SK-N-SH (cell line): ENCODE measurements around the gene INTS6. TPM values are rescaled to one million over a fixed set of nuclear protein-coding genes. Genes with fewer than 3 reads are reported as not detected.

Source experiments
- CTCF ChIA-PET: fragments of 300-600, 350-600 bp; formaldehyde crosslinking; extraction: SDS; loops from one replicate; lab custom pipeline; 2021; lab: Yijun Ruan, JAX
- POLR2A ChIA-PET: fragments of 350-600 bp; sonication (Branson Sonifier 250); formaldehyde crosslinking; extraction: SDS; loops from one replicate; lab custom pipeline; 2020; ENCODE audit warnings: antibody characterized with exemption, inconsistent platforms; lab: Yijun Ruan, JAX
- DNase-seq: peaks from one replicate; pipeline ENCODE4 v3.0.0; 2012
- H2AFZ ChIP-seq: fragments of 200-600 bp; sonication (generic); 2 replicates; pipeline ENCODE4 v1.8.1; 2016; ENCODE audit warnings: antibody characterized with exemption, mild to moderate bottlenecking, low read depth
- H3F3A ChIP-seq: fragments of 200-600 bp; sonication (generic); replicated peaks from 2 replicates; pipeline ENCODE3; 2016; ENCODE audit warnings: antibody characterized with exemption, mild to moderate bottlenecking; ENCODE audit not compliant: insufficient read depth
- H3K27ac ChIP-seq, 2 experiments: fragments of 200-500 bp in 1 of 2; fragments of 200-600 bp in 1 of 2; sonication (Bioruptor generic) in 1 of 2; sonication (generic), shearing (Covaris generic) in 1 of 2; 2 replicates each; pipeline versions ENCODE4 v1.5.1 to v1.6.1; 2014 to 2016; ENCODE audit warnings: low read depth in 2 of 2, inconsistent platforms in 1 of 2, low read length in 1 of 2, mild to moderate bottlenecking in 1 of 2, mixed read lengths in 1 of 2
- H3K27me3 ChIP-seq: fragments of 200-600 bp; sonication (generic), shearing (Covaris generic); 2 replicates; pipeline ENCODE4 v1.6.1; 2016; ENCODE audit warnings: mixed run types; ENCODE audit not compliant: insufficient read depth
- H3K36me3 ChIP-seq, 2 experiments: fragments of 200-500 bp in 1 of 2; fragments of 200-600 bp in 1 of 2; sonication (Bioruptor generic) in 1 of 2; sonication (generic) in 1 of 2; replicated peaks in 1 of 2; 2 replicates each; pipeline versions ENCODE3 to v1.5.1; 2014 to 2016; ENCODE audit warnings: low read length in 1 of 2, mild to moderate bottlenecking in 1 of 2; ENCODE audit not compliant: insufficient read depth in 2 of 2, control insufficient read depth in 1 of 2
- H3K4me1 ChIP-seq, 2 experiments: fragments of 200-500 bp in 1 of 2; fragments of 200-600 bp in 1 of 2; sonication (Bioruptor generic) in 1 of 2; sonication (generic), shearing (Covaris generic) in 1 of 2; 2 replicates each; pipeline versions ENCODE4 v1.5.1 to v1.6.1; 2014 to 2016; ENCODE audit warnings: low read depth in 1 of 2, low read length in 1 of 2, mixed run types in 1 of 2; ENCODE audit not compliant: insufficient read depth in 2 of 2, control insufficient read depth in 1 of 2
- H3K4me2 ChIP-seq: fragments of 200-600 bp; sonication (generic), shearing (Covaris generic); 2 replicates; pipeline ENCODE4 v1.6.1; 2017; ENCODE audit warnings: mixed run types
- H3K4me3 ChIP-seq, 2 experiments: fragments of 200-500 bp in 1 of 2; fragments of 200-600 bp in 1 of 2; sonication (Bioruptor generic) in 1 of 2; sonication (generic), shearing (Covaris generic) in 1 of 2; 2 replicates each; pipeline versions ENCODE4 v1.5.1 to v1.8.1; 2014 to 2016; ENCODE audit warnings: low read depth in 2 of 2, inconsistent platforms in 1 of 2, low read length in 1 of 2, mild to moderate bottlenecking in 1 of 2, mixed read lengths in 1 of 2, moderate library complexity in 1 of 2
- H3K79me2 ChIP-seq: fragments of 200-600 bp; sonication (generic); 2 replicates; pipeline ENCODE4 v1.8.1; 2017; ENCODE audit warnings: mild to moderate bottlenecking; ENCODE audit not compliant: insufficient read depth
- H3K9ac ChIP-seq: fragments of 200-600 bp; sonication (generic); 2 replicates; pipeline ENCODE4 v1.6.1; 2017; ENCODE audit warnings: mixed run types
- H3K9me2 ChIP-seq: fragments of 200-600 bp; sonication (generic); 2 replicates; pipeline ENCODE4 v1.6.1; 2017; ENCODE audit warnings: mixed run types
- H3K9me3 ChIP-seq: fragments of 200-600 bp; sonication (generic); 2 replicates; pipeline ENCODE4 v1.6.1; 2017; ENCODE audit warnings: mixed run types, mild to moderate bottlenecking, moderate library complexity
- H4K20me1 ChIP-seq: fragments of 200-600 bp; sonication (generic); 2 replicates; pipeline ENCODE4 v1.6.1; 2017; ENCODE audit warnings: mild to moderate bottlenecking, mixed run types; ENCODE audit not compliant: insufficient read depth
- EP300 ChIP-seq, 2 experiments: IDR thresholded peaks; 2 replicates each; pipeline versions ENCODE4 v1.4.0 to v1.6.1; 2012; ENCODE audit warnings: borderline replicate concordance in 1 of 2, low read depth in 1 of 2, low read length in 1 of 2
- EZH2phosphoT487 ChIP-seq: fragments of 200-600 bp; sonication (generic); IDR thresholded peaks from 2 replicates; pipeline ENCODE4 v1.6.1; 2017; ENCODE audit warnings: low read depth, mixed run types, mild to moderate bottlenecking, antibody characterized with exemption, moderate library complexity, borderline replicate concordance
- MEF2A ChIP-seq: IDR thresholded peaks from 2 replicates; pipeline ENCODE4 v1.4.0; 2012; ENCODE audit warnings: low read depth, borderline replicate concordance
- NFIC ChIP-seq: IDR thresholded peaks from 2 replicates; pipeline ENCODE4 v1.4.0; 2012; ENCODE audit warnings: borderline replicate concordance
- PBX3 ChIP-seq: IDR thresholded peaks from 2 replicates; pipeline ENCODE4; 2012
- POLR2AphosphoS5 ChIP-seq: IDR thresholded peaks from 2 replicates; pipeline ENCODE4 v1.6.1; 2012; ENCODE audit warnings: low read depth, low read length
- RAD21 ChIP-seq: IDR thresholded peaks from 2 replicates; pipeline ENCODE4 v1.6.1; 2012; ENCODE audit warnings: mild to moderate bottlenecking, low read length
- RFX5 ChIP-seq: IDR thresholded peaks from 2 replicates; pipeline ENCODE4 v1.6.1; 2012; ENCODE audit warnings: mild to moderate bottlenecking, improper control_type of control experiment, low read length
- RXRA ChIP-seq: IDR thresholded peaks from 2 replicates; pipeline ENCODE4 v1.4.0; 2012; ENCODE audit warnings: low read depth, mild to moderate bottlenecking, borderline replicate concordance
- TCF12 ChIP-seq: IDR thresholded peaks from 2 replicates; pipeline ENCODE4 v1.4.0; 2012
- TEAD4 ChIP-seq: IDR thresholded peaks from 2 replicates; pipeline ENCODE4 v1.4.0; 2012; ENCODE audit warnings: mild to moderate bottlenecking, borderline replicate concordance; ENCODE audit not compliant: insufficient read depth
- WGBS: methylation state at CpG from one replicate; pipeline ENCODE4 v1.1.6; 2017; ENCODE audit warnings: low lambda C conversion rate; 5-methylcytosine and 5-hydroxymethylcytosine counted together
- polyA plus RNA-seq, 3 experiments: library from polyadenylated mRNA; depleted of rRNA; stranded (reverse); fragments of >200 nt; gene quantifications; 2 replicates each; pipeline ENCODE4 v1.2.3, GENCODE V29; 2012
- TF ChIP-seq, protein P1 (sequence below): fragments of 150-350 bp; IDR thresholded peaks from 2 replicates; pipeline ENCODE4 v1.6.1; 2016; ENCODE audit warnings: mild to moderate bottlenecking, low read depth, low read length
- TF ChIP-seq, protein P2 (sequence below): IDR thresholded peaks from 2 replicates; pipeline ENCODE4 v1.4.0; 2012; ENCODE audit warnings: low read depth
- TF ChIP-seq, protein P3 (sequence below): IDR thresholded peaks from 2 replicates; pipeline ENCODE4 v1.4.0; 2012; ENCODE audit warnings: low read depth, borderline replicate concordance

INTS6 gene
- polyA plus RNA-seq, 1 of the 3 experiments (the other 2 are of a cell fraction) = 7.7 TPM

GRCh38 chr13:51322826-51323225 lies 130.0 kb downstream of the INTS6 start:
- CTCF ChIA-PET = interaction anchor here (1.0 to 3.2 kb wide), 2 partner anchors 35 to 36 kb away, joined by 4 to 11 read pairs; no protein-coding TSS in a partner anchor
- H3K36me3 ChIP-seq = no peaks in the 10 kb centered on the region
- POLR2A ChIA-PET = no interaction called here
- 76% methylated on average over 3 of the region's 3 CpGs for WGBS
- H2AFZ ChIP-seq = no peak overlapping the region
- H3K79me2 ChIP-seq = no peaks in the 10 kb centered on the region
- H3K27me3 ChIP-seq = no peaks in the 10 kb centered on the region
- no peaks in the 10 kb centered on the region for H3K9me2 ChIP-seq
- H3K4me3 ChIP-seq = no peak overlapping the region
- H3K9me3 ChIP-seq = no peaks in the 10 kb centered on the region
- no peaks in the 10 kb centered on the region for H3K4me1 ChIP-seq
- no peak for DNase-seq
- H3K4me2 ChIP-seq = no peak overlapping the region
- peaks cover 2% of the 10 kb centered on the region for H3F3A ChIP-seq
- no peak for TF ChIP-seq RFX5
- H3K27ac ChIP-seq = no peak overlapping the region
- H3K9ac ChIP-seq = no peak overlapping the region
- no peaks in the 10 kb centered on the region for H4K20me1 ChIP-seq

DNA sequence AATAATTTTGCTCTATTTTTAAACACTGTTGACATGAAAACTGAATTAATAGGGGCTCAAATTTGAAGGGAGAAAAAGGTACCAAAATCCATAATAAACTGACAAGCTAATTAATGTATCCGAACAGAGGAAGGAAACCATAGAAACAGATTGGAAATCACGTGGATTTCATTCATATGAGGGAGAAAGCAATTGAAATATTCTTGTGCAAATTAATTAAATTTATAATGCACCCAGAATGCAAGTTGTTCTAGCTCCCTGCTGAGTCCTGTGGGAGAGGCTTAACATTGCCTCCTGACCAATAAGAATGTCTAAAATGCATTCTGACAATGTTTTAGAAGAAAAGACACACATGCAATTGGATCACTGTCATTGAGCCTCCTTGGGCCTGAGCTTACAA lies 131.0 kb downstream of the INTS6 start:
- H3K9me3 ChIP-seq = no peaks in the 10 kb centered on the region
- H3K27ac ChIP-seq = no peak overlapping the region
- no peak overlapping the region for H3K4me2 ChIP-seq
- H3K27me3 ChIP-seq = no peaks in the 10 kb centered on the region
- no peak for DNase-seq
- TF ChIP-seq MEF2A (no peak), RAD21 (no peak), POLR2AphosphoS5 (no peak), EP300 (IDR thresholded peaks at IDR 0.05; ENCODE audit: borderline replicate concordance in 1 of 2, low read depth in 1 of 2, low read length in 1 of 2) (no peak), TCF12 (no peak), NFIC (no peak), RXRA (no peak), PBX3 (no peak), TEAD4 (no peak), EZH2phosphoT487 (no peak)
- TF ChIP-seq, protein P1, sequence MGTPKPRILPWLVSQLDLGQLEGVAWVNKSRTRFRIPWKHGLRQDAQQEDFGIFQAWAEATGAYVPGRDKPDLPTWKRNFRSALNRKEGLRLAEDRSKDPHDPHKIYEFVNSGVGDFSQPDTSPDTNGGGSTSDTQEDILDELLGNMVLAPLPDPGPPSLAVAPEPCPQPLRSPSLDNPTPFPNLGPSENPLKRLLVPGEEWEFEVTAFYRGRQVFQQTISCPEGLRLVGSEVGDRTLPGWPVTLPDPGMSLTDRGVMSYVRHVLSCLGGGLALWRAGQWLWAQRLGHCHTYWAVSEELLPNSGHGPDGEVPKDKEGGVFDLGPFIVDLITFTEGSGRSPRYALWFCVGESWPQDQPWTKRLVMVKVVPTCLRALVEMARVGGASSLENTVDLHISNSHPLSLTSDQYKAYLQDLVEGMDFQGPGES = no peak
- TF ChIP-seq, protein P2, sequence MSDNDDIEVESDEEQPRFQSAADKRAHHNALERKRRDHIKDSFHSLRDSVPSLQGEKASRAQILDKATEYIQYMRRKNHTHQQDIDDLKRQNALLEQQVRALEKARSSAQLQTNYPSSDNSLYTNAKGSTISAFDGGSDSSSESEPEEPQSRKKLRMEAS = no peak
- TF ChIP-seq, protein P3, sequence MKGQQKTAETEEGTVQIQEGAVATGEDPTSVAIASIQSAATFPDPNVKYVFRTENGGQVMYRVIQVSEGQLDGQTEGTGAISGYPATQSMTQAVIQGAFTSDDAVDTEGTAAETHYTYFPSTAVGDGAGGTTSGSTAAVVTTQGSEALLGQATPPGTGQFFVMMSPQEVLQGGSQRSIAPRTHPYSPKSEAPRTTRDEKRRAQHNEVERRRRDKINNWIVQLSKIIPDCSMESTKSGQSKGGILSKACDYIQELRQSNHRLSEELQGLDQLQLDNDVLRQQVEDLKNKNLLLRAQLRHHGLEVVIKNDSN = no peak
- H3K4me1 ChIP-seq = no peaks in the 10 kb centered on the region
- no peak overlapping the region for H3K4me3 ChIP-seq
- CTCF ChIA-PET = interaction anchor here (0.9 to 3.2 kb wide), 4 partner anchors 8 to 196 kb away, joined by 3 to 11 read pairs (median 4); no protein-coding TSS in a partner anchor
- POLR2A ChIA-PET = no interaction called here
- H4K20me1 ChIP-seq = no peaks in the 10 kb centered on the region
- no peaks in the 10 kb centered on the region for H3K9me2 ChIP-seq
- no peaks in the 10 kb centered on the region for H3K36me3 ChIP-seq
- H3K9ac ChIP-seq = no peak overlapping the region
- no peak overlapping the region for H2AFZ ChIP-seq
- 59% methylated on average over 2 of the region's 2 CpGs for WGBS
- peaks cover 6% of the 10 kb centered on the region for H3F3A ChIP-seq
- no peaks in the 10 kb centered on the region for H3K79me2 ChIP-seq
